NCI-H1436 (cell line): Measurements from ENCODE around the gene NLGN3.

Source experiments
- DNase-seq: peaks from one replicate; lab custom pipeline; 2025; lab: John Stamatoyannopoulos, UW

NLGN3 gene

GRCh38 chrX:71144651-71145050 is at the start of gene NLGN3:
NLGN3 (plus strand) TSS chrX:71144841; CDS start chrX:71147750, 2,909 bp downstream.
- DNase-seq, result no peak

DNA sequence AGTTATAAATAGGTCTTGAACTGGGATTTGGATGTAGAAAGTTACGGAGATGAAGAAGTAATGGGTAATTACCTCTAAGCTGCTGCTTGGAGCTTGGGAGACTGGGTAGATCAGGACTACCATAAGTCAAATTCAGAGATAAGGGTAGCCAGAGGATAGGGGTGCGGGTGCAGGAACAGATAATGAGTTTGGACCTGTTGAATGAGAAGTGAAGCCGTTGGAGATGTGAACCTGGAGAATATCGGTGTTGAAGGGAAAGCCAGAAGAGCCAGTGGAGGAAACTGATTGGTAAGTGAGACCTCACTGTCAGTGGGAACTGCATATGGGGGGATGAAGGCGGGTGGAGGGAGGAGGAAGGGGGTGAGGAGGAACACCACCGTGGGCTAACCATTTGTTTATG is 49.6 kb upstream of the NLGN3 start:
- DNase-seq, result no peak

DNA sequence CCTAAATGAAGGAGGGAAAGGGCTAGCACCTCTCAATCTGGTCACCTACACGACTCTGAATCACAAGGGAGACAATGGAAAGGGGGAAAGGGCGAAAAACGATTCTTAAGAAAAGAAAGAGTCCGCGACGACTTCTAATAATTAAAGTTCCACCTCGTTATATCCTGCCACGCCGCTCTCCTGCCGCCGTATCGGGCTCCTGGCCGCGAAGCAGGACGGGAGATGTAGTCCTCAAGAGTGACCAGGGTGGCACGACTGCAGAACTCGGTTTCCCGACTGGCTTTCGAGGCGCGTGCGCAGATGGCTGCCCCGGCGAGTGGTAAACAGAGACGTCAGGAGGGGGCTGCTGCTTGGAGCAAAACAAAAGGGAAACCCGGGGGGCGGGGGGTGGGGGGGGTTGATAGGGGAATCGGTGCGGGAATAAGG is 49.1 kb upstream of the NLGN3 start, which contains the start of gene FOXO4:
Gene FOXO4 (plus strand): TSS at position 297 of the 426 bp plus-strand sequence. CDS start 678 bp downstream, outside the sequence.
- DNase-seq, result peak; percentile 84

- peak; percentile 68 for DNase-seq
Observed at GRCh38 chrX:71095981-71096759, 48.5 kb upstream of the NLGN3 start.

GRCh38 chrX:71096760-71097032 is 47.9 kb upstream of the NLGN3 start:
- DNase-seq, result no peak

GRCh38 chrX:71098302-71098701 is 46.3 kb upstream of the NLGN3 start:
- DNase-seq, result peak; percentile 44

DNA sequence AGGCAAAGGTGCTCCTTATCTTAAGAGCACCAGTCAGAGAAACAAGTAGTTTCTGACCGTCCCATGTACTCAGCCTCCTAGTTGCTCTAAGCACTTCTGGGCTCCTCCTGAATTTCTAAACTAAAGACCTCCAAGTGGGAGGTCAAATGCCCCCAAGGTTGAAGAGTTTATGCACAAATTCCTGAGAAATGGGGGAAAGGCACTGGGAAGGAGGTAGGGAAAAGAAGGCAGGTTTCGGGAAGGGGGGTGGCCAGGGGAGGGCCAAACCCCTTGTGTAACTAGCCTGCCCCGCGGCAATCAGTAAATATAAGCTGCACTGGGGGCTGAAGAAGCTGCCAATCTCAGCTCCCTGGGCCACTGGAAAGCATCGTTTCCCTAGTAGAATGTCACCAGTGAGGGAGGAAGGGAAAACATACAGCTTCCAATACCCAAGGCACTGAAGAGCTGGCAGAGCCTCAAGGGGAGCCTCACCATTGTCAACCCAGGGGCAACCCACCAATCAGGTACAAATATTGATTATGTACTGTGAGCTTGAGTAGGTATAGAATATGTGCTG is 45.6 kb upstream of the NLGN3 start:
- DNase-seq, result no peak

DNA sequence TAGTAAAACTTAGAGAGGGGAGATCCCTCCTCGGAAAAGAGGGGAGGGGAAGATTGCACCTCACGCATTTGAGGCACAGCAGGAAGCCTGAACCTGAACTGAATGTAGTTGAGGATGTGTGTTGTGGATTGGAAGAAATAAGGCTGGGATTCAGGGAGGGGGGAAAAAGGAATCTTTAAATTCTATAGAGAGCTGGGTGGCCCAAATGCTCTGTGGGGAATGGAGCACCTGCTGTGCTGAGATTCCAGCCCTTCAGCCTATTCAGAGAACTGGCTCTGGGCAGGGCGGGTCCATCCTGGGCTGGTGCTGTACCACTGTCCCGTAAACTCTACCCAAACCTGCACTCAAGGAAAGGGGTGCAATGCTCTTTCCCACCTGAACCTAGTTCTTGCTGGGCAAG is 44.9 kb upstream of the NLGN3 start:
- DNase-seq, result no peak

GRCh38 chrX:71100581-71101505 is 43.8 kb upstream of the NLGN3 start:
- DNase-seq, result no peak

DNA sequence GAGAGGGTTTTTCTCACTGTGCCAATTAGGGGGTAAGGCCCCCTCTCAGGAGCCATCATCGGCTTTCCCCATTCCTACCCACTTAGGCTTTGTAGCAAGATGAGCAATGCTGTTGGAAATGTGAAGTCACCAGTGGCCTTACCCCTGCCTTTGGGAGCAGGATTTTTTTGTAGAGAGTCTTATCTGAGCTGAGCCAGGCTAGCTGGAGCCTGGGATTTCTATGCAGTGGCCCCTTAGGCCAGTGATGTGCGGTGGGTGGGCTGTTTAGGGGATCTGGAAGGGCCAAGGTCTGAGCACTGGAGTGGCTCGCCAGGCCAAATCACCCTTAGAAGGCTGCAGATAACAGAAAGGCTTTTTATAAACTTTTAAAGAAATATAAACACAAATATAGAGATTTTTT is 42.3 kb upstream of the NLGN3 start:
- DNase-seq, result no peak

- peak; percentile 82 for DNase-seq
Observed at GRCh38 chrX:71103110-71103983, 41.3 kb upstream of the NLGN3 start.

DNA sequence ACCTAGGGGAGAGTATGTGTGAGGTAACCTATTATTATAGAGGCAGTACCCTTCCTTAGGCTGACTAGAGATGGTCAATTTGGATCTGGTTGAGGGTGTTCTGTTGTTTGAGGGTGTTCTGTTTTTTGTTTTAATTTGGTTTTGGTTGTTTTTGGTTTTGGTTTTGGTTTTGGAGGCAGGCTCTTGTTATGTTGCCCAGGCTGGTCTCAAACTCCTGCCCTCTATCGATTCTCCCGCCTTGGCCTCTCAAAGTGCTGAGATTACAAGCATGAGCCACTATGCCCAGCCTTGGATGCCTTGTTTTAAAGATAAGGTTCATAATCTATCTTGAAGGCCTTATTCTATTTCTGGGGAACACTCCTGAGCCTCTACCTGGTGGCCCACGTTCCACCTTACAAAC is 39.0 kb upstream of the NLGN3 start:
- no peak for DNase-seq

DNA sequence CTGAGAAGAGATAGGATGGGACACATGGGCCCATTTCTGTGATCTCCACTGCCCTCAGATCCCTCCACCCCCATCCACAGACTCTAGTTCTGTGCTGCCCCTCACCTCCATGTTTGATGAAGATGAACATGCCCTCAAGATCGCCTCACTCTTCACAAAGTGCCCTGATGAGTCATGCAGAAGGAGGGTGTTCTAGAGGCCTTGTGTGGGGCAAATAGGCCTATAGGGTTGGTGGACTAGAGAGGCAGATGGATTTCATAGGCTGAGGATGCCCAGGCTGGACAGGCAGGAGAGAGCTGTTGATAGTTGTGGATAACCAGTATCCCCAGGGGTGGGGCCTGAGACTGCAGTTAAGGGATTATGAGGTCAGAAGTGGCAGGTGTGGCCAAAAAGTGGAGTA is 38.2 kb upstream of the NLGN3 start, which contains the start of gene CXorf65:
Gene CXorf65 (minus strand): TSS at position 314 of the 400 bp plus-strand sequence. CDS start 184 bp downstream, at position 130.
- no peak for DNase-seq

GRCh38 chrX:71107245-71107644 is 37.4 kb upstream of the NLGN3 start:
- DNase-seq, result no peak

DNA sequence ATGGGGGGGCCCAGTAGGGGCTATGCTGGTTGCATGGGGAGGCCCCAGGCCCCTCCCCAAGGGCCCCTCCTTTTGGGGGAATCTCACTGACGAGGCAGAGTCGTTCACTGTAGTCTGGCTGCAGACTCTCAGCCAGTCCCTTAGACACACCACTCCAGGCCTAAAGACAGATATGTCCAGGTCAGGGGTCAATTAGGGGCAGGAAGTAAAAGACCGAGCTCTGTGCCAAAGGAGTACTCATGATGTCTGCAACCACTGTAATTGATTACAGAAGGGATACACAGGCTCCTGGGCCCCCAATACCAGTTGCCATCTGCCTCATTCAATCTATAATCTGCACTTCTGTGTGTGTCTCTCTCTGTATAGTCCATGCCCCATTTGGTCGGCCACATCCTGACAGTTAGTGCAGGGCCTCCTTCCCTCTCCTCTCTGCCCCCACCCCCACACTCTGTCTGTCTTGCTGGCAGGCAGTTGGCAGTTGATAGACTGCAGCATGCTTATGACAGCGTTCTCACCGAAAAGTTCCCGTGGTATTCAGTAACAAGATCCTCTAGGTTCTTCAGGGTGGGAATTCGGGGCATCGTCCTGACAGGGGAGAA is 36.8 kb upstream of the NLGN3 start:
- no peak for DNase-seq

DNA sequence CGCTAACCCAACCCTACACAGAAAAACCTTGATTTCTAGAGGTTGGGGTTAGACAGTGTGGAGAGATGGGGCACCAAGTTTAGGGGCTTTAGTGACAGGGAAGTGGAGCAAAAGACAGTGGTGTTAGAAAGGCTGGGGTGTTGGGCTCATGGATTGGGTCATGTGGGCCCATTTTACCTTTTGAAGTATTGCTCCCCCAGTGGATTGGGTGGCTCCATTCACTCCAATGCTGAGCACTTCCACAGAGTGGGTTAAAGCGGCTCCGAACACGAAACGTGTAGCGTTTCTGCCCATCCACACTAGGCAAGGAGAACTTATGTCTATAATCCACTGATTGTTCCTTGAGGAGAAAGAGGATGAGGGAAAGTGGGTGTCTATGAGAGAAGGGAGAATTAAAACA is 35.6 kb upstream of the NLGN3 start:
- no peak for DNase-seq

GRCh38 chrX:71111141-71111843 is 33.3 kb upstream of the NLGN3 start, which contains the start of gene IL2RG:
IL2RG (minus strand) TSS chrX:71111577; CDS start chrX:71111539, 38 bp downstream.
- no peak for DNase-seq

DNA sequence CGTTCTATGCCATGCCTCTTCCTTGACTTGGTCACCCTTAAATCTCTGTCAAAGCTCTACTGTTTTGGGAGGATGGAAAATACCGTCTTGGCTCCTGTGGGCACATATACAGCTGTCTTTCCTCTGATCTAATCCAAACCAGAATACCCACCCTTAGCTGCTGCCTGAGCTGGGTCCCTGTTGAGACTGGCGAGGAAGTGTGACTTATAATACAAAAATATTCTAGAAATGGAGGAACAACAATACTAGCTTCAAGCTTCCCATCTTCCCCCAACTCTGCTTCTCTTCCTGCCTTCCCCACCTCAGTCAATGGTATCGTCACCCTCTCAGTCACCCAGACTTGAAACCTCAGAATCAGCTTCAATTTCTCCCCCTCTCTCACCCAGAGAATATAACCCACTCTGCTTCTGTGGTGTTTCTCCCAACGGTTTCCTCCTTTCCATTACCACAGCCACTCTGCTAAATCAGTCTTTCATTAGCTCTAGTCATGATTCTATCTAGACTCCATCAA is 32.7 kb upstream of the NLGN3 start:
- DNase-seq, result no peak

GRCh38 chrX:71117358-71117757 is 27.3 kb upstream of the NLGN3 start:
- DNase-seq, result no peak
